ENCODE measurements around the gene LFNG.

Gene LFNG, protein sequence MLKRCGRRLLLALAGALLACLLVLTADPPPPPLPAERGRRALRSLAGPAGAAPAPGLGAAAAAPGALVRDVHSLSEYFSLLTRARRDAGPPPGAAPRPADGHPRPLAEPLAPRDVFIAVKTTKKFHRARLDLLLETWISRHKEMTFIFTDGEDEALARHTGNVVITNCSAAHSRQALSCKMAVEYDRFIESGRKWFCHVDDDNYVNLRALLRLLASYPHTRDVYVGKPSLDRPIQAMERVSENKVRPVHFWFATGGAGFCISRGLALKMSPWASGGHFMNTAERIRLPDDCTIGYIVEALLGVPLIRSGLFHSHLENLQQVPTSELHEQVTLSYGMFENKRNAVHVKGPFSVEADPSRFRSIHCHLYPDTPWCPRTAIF

DNA sequence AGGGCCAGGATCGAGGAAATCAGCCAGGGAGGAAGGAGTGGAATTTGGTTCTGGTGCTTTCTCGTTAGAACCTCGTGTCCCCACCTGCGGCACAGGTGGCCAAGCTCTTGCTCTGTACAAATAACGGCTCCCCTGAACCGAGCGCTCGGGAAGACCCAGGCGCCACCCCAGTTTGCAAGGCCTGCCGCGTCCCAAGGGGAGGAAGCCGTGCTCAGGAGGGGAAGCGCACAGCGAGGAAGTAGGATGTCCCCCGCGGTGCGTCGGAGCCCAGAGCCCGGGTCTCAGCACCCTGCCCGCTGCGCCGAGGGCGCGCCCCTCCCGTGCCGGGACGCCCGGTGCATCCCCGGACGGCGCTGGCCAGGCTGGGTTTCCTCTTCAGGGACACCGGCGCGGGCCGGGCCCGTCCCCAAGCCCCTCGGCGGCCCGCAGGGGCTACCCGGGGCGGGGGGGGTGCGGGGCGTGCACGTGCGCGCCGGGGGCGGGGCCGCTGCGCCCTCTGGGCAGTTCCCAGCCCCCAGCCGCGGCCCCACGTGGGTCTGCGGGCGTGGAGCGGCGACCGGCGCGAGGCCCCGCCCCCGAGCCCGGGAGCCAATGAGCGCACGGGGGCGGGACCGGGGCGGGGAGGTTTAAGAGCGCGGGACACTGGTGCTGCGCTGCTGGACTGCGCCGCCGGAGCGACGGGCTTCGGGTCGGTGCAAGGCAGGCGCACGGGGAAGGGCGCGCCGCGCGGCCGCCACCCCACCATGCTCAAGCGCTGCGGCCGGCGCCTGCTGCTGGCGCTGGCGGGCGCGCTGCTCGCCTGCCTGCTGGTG is at the start of gene LFNG:
LFNG (plus strand) TSS at position 656 of the 812 bp plus-strand sequence; CDS start at position 744, 88 bp downstream.
- peak; percentile 93 for DNase-seq

- no peak for DNase-seq
Measured at GRCh38 chr7:2470204-2471021, 49.2 kb upstream of the LFNG start.

DNA sequence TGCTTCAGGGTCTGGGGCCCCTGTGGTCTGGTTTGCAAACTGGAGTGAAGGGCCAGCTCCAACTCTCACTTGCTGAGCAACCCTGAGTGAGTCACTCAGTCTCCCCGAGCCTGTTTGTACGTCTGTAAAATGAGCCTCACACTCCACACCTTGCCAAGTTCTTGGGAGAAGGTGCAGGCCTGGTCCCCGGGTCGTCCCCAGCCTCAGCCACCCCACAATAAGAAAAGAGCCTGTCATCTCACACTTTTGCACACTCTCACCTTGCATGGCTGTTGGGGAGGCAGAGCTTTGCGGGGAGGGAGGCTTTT is 48.6 kb upstream of the LFNG start:
- no peak for DNase-seq

- no peak for DNase-seq
Measured at GRCh38 chr7:2471396-2471795, 48.2 kb upstream of the LFNG start.

GRCh38 chr7:2472739-2473138 is 46.8 kb upstream of the LFNG start:
- no peak for DNase-seq

- DNase-seq = no peak
Measured at GRCh38 chr7:2473496-2474180, 45.9 kb upstream of the LFNG start.

GRCh38 chr7:2474224-2474623 is 45.4 kb upstream of the LFNG start:
- no peak for DNase-seq

GRCh38 chr7:2474813-2475677 is 44.5 kb upstream of the LFNG start:
- no peak for DNase-seq

- DNase-seq = no peak
Measured at GRCh38 chr7:2475678-2476015, 43.9 kb upstream of the LFNG start.

DNA sequence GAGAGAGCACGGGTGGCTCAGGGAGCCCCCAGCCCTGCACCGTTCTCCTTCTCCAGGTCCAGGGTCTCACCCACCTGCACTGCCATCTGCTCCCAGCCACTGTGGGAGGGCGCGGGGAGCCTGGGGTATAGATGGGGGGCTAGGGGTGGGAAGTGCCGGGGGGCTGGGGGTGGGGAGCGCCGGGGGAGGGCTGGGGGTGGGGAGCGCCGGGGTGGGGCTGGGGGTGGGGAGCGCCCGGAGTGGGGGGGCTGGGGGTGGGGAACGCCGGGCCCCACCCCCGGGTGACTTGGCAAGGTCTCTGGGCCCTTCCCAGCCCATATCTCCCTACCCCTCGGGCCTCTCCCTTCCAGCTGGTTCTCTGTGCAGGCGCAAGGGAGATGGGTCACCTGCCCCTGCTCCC is 43.3 kb upstream of the LFNG start, which contains the start of gene GRIFIN:
GRIFIN (minus strand) TSS at position 101 of the 400 bp plus-strand sequence; CDS start at position 86, 15 bp downstream.
- no peak for DNase-seq

GRCh38 chr7:2476776-2477446 is 42.7 kb upstream of the LFNG start:
- DNase-seq = no peak

DNA sequence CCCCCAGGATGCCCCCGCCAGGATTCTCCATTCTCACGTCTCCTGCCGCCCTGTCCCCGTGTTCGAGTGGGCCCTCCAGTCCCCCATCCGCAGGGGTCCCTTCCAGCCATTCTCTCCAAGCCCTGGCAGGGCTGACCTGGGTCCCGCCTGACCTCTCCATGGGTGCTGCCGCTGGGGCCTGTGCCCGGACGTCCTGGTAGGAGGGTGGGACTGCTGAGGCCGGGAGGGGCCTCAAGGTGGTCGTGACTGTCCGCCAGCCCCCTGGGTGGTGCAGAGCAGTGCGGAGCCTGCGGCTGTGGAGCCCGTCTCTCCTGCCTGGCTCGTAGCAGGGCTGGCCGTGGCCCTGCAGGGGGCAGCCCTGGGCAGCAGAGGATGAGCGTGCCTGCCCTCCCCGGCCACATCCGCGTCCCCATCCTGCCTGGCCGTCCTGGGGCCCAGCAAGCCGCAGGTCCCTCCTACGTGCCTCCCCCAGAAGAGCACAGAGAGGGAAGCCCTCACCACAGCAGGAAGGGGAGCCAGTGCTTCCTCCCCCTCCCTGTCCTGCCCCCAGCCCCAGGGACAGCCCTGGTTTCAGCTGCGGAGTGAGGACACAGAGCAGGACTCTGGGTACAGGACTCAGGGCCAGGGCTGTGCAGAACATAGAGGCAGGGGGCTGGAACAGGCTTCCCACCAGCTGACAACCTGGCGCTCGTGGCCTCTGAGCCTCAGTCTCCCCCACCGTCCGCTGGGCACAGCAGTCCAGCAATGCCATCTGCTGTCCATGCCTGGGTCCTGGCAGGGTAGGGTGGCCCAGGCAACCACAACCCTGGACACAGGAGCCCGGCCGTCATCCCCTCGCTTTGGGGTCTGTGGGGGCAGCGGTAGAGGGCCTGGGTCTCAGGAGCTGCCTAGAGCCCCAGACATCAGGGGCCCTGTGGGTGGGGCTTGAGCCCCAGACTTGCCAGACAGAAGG is 41.9 kb upstream of the LFNG start:
- DNase-seq = peak; percentile 85

GRCh38 chr7:2478399-2478785 is 41.2 kb upstream of the LFNG start:
- DNase-seq = no peak

GRCh38 chr7:2478800-2479199 is 40.8 kb upstream of the LFNG start:
- DNase-seq = no peak

DNA sequence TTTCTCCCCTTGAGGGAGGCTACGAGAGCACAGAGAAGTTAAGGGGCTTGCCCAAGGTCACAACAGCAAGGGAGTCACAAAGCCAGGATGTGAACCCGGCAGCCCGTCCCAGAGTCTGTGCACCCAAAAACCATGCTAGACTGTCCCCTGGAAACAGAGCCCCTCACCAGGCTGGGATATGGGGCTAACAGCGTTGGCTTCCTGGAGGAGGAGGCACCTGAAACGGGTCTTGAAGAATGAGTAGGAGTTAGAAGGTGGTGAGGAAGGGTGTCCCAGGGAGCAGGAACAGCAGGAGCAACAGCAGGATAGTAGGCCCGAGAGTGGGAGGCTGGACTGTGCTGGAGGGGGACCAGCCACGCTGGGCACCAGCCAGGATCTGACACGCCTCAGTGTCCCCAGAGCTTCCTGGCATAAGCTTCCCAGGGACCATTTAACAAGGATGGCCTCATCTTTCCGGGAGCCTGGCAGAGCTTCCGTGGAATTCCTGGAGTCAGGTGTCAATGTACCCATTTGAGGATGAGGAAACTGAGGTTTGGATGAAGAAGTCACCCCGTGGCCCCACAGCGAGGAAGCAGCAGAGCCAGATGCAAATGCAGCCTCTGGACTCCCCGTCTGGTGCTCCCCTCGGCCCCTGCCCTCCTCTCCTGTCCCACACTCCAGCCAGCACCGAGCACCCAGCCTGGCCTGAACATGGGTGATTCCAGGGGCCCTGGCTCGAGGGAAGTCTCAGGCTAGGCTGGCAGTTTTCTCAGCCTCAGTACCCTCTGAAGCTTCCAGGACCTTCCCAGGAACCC is 40.1 kb upstream of the LFNG start:
- DNase-seq = no peak

DNA sequence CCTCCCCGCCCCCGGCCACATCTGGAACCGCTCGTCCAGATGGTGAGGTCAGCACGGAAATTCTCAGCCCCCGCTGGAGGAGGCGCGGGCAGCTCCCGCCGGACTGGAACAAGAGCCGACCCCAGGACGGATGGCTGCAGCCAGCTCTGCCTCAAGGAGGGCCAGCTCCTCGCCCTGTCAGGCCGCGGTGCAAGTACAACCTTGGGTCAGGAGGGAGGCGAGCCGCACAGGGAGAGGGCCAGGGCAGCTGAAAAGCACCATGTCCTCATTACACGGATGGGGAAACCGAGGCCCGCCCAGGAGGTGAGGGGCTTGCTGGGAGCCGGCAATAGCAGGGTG is 39.5 kb upstream of the LFNG start:
- no peak for DNase-seq

DNA sequence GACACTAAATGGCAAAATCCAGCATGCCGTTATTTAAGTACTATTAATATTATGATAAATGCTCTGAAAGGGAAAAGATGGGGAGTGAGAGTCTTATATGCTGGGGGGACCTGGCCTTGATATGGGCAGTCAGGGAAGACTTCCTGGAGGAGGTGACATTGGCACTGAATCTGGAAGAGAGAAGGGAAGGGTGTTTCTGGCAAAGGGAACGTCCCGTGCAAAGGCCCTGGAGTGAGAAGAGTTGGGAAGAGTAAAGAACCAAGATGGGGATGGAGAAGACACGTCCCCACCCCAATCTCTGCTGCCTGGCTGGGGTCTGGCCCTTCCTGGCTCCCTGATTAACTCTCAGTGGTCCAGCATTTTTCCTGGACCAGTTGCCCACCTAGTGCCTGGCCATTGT is 38.4 kb upstream of the LFNG start:
- DNase-seq = no peak

DNA sequence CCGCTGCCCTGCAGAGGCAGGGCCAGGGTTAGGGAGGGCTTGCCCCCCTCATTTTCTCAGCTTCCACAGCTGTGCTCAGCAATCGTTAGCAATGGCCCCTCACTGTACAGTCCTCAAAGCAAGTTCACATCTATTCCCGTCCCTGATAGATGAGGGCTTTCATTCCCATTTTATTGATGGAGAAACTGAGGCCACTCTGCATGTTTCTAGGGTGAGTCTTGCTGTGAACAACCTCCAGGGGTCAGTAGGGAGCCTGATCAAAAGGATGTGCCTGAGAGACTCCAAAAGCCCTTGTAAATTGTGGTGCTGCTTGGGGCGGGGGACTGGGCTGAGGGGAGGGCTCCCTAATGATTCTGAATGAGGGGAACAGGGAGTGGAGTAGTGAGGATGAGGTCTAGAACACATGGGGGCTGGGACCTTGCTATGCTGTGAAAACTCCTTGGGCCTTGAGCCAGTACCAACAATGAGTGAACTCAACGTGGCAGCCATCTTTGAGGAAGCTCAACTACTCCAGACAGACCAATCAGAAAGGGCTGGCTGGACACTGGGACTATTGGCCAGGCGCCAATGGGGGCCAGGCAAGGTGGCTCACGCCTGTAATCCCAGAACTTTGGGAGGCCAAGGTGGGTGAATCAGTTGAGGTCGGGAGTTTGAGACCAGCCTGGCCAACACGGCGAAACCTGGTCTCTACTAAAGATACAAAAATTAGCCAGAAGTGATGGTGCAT is 36.7 kb upstream of the LFNG start:
- DNase-seq = no peak

DNA sequence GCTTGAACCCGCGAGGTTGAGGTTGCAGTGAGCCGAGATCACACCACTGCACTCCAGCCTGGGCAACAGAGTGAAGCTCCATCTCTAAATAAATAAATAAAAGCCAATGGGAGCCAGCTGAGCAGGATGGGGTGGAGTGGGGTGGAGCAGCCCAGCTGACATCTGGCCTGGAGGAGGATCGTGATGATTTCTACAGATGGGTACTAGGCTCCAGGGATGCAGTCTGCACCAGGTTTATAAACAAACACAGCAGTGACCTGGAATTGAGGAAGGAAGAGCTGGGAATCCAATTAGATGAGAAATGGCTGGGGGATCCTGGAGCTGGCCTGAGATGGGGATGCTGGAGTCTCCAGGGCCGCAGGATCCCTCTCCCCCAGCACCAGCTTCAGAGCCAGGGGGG is 36.1 kb upstream of the LFNG start:
- DNase-seq = no peak

Measured in activated CD8-positive, alpha-beta memory T cell treated with anti-CD3 and anti-CD28 coated beads for 24 hours (primary cell).